Fibroblast of skin of left quadriceps (primary cell): Measurements from ENCODE around the gene RPS8.
"Not testable (repeated sequence)": the region's sequence is repeated elsewhere in the genome, so short reads cannot be mapped to it uniquely, and the experiment has no call there.

ENCODE experiments used
- DNase-seq, 2 experiments: peaks; one replicate each; pipeline ENCODE4 v3.0.0-alpha.2; 2013; ENCODE audit warnings: low read depth in 2 of 2

The RPS8 gene

GRCh38 chr1:44775078-44775929, at the start of gene RPS8:
Gene RPS8, plus strand, starts transcription at chr1:44775540. Its CDS starts 57 bp downstream, at chr1:44775597.
- DNase-seq: peak; percentile 83 to 89

- peak; percentile 95 to 97 for DNase-seq
These were observed 44.4 kb upstream of the RPS8 start, which contains the start of gene RNU5D-1 for GRCh38 chr1:44730741-44731512. Gene RNU5D-1, minus strand, starts transcription at chr1:44731170.

- DNase-seq: no peak
These were observed 42.0 kb upstream of the RPS8 start for GRCh38 chr1:44733365-44733764.

GRCh38 chr1:44733784-44734183, 41.6 kb upstream of the RPS8 start:
- no peak for DNase-seq

GRCh38 chr1:44735992-44736391, 39.3 kb upstream of the RPS8 start:
- no peak for DNase-seq

- not testable (repeated sequence) for DNase-seq
These were observed 36.4 kb upstream of the RPS8 start for GRCh38 chr1:44738953-44739306.

- peak; percentile 94 for DNase-seq
These were observed 35.8 kb upstream of the RPS8 start, which contains the start of gene KIF2C for GRCh38 chr1:44739307-44740178. Gene KIF2C, plus strand, starts transcription at chr1:44739837. Its CDS starts 96 bp downstream, at chr1:44739933.

GRCh38 chr1:44740179-44740617, 35.1 kb upstream of the RPS8 start:
- no peak for DNase-seq

GRCh38 chr1:44743211-44743610, 32.1 kb upstream of the RPS8 start:
- no peak for DNase-seq

- no peak for DNase-seq
These were observed 27.5 kb upstream of the RPS8 start for GRCh38 chr1:44747878-44748277.

- DNase-seq: no peak
These were observed 17.9 kb upstream of the RPS8 start for GRCh38 chr1:44757420-44757819.

- DNase-seq: no peak
These were observed 16.3 kb upstream of the RPS8 start for GRCh38 chr1:44759077-44759476.

GRCh38 chr1:44760876-44761275, 14.5 kb upstream of the RPS8 start:
- no peak for DNase-seq

GRCh38 chr1:44766421-44766820, 8.9 kb upstream of the RPS8 start:
- DNase-seq: not testable (repeated sequence)

GRCh38 chr1:44775930-44776729, 790 bp downstream of the RPS8 start:
- no peak for DNase-seq

- no peak for DNase-seq
These were observed 1.4 kb downstream of the RPS8 start for GRCh38 chr1:44776730-44777068.

- no peak for DNase-seq
These were observed 2.2 kb downstream of the RPS8 start for GRCh38 chr1:44777547-44777946.

- no peak for DNase-seq
These were observed 2.8 kb downstream of the RPS8 start for GRCh38 chr1:44777969-44778635.

GRCh38 chr1:44778705-44779576, 3.6 kb downstream of the RPS8 start:
- DNase-seq: no peak
